Hepatocyte (in vitro differentiated cells): Measurements from ENCODE around the gene DOCK3.

Experiments used
- EZH2phosphoT487 ChIP-seq: fragments of 200-600 bp; sonication (generic); IDR thresholded peaks from one replicate; pipeline ENCODE4 v1.6.1; 2018; ENCODE audit warnings: antibody characterized with exemption, mild to moderate bottlenecking, low read depth, moderate library complexity; ENCODE audit not compliant: unreplicated experiment, severe bottlenecking
- TF ChIP-seq, protein P1 (sequence below): fragments of 200-600 bp; sonication (generic); IDR thresholded peaks from 2 replicates; pipeline ENCODE4 v1.5.1; 2016; ENCODE audit warnings: antibody characterized with exemption, mild to moderate bottlenecking; ENCODE audit not compliant: poor library complexity

DNA sequence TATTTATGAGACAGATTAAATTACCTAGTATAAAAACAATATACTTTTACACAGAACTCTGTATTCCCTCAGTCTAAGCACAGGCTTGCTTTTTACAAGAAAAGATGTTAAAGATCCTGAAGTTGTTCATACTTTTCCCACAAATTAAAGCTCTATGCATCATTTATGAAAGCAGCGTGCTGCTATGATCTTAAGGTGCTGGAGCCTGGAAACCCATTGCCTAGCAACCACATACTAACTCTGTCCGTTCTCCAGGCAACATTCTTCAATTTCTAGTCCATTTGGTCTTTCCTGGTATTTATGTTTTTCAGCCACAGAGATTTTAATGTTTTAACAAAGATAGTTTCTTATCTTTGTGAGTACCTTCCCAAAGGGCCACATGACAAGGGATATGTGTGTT lies 312.0 kb downstream of the DOCK3 start:
- TF ChIP-seq, protein P1, sequence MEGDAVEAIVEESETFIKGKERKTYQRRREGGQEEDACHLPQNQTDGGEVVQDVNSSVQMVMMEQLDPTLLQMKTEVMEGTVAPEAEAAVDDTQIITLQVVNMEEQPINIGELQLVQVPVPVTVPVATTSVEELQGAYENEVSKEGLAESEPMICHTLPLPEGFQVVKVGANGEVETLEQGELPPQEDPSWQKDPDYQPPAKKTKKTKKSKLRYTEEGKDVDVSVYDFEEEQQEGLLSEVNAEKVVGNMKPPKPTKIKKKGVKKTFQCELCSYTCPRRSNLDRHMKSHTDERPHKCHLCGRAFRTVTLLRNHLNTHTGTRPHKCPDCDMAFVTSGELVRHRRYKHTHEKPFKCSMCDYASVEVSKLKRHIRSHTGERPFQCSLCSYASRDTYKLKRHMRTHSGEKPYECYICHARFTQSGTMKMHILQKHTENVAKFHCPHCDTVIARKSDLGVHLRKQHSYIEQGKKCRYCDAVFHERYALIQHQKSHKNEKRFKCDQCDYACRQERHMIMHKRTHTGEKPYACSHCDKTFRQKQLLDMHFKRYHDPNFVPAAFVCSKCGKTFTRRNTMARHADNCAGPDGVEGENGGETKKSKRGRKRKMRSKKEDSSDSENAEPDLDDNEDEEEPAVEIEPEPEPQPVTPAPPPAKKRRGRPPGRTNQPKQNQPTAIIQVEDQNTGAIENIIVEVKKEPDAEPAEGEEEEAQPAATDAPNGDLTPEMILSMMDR, result no peak
- no peak for TF ChIP-seq EZH2phosphoT487
